GM23338 (cell line): ENCODE results near the gene UGT1A1.

Source experiments
- CREB1 ChIP-seq: fragments of 250-450 bp; sonication (Bioruptor Pico); IDR thresholded peaks from 2 replicates; pipeline ENCODE4 v1.5.0; 2020; ENCODE audit warnings: low read depth, mild to moderate bottlenecking, moderate library complexity
- EZH2 ChIP-seq: fragments of 200-600 bp; sonication (generic); IDR thresholded peaks from one replicate; pipeline ENCODE4 v1.8.0; 2017; ENCODE audit warnings: antibody characterized with exemption, mild to moderate bottlenecking, low read depth; ENCODE audit not compliant: unreplicated experiment
- JUNB ChIP-seq: IDR thresholded peaks from one replicate; pipeline ENCODE4 v1.6.1; 2016; ENCODE audit warnings: antibody characterized with exemption; ENCODE audit not compliant: unreplicated experiment
- POLR2AphosphoS5 ChIP-seq: IDR thresholded peaks from 2 replicates; pipeline ENCODE4 v1.6.1; 2016; ENCODE audit warnings: antibody characterized with exemption, low read depth
- TF ChIP-seq, protein P1 (sequence below), 2 experiments: fragments of 200-600 bp in 1 of 2; sonication (generic) in 1 of 2; conservative IDR thresholded peaks; 2 replicates each; pipeline versions ENCODE4 v1.5.1 to v1.6.1; 2016 to 2017; ENCODE audit warnings: antibody characterized with exemption in 2 of 2, low read depth in 2 of 2, mild to moderate bottlenecking in 2 of 2, moderate library complexity in 1 of 2

GRCh38 chr2:233761040-233761769, 1.1 kb downstream of the UGT1A1 start:
- TF ChIP-seq CREB1 (CRISPR knock-in tag): no peak
- TF ChIP-seq POLR2AphosphoS5: no peak
- no peak for TF ChIP-seq EZH2
- TF ChIP-seq, protein P1, sequence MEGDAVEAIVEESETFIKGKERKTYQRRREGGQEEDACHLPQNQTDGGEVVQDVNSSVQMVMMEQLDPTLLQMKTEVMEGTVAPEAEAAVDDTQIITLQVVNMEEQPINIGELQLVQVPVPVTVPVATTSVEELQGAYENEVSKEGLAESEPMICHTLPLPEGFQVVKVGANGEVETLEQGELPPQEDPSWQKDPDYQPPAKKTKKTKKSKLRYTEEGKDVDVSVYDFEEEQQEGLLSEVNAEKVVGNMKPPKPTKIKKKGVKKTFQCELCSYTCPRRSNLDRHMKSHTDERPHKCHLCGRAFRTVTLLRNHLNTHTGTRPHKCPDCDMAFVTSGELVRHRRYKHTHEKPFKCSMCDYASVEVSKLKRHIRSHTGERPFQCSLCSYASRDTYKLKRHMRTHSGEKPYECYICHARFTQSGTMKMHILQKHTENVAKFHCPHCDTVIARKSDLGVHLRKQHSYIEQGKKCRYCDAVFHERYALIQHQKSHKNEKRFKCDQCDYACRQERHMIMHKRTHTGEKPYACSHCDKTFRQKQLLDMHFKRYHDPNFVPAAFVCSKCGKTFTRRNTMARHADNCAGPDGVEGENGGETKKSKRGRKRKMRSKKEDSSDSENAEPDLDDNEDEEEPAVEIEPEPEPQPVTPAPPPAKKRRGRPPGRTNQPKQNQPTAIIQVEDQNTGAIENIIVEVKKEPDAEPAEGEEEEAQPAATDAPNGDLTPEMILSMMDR (conservative IDR thresholded peaks at IDR 0.05; ENCODE audit: low read depth in 2 of 2): no peak
- TF ChIP-seq JUNB: no peak
